ENCODE measurements around the gene DCAF5.

Gene DCAF5

GRCh38 chr14:69153152-69153872 is 393 bp upstream of the DCAF5 start:
- Histone ChIP-seq H3K36me3 (replicated peaks; ENCODE audit: low read depth, low read length) (peaks cover 9% of the 10 kb centered on the region), H3K27ac (ENCODE audit: low read length) (no peak overlapping the region), H2AFZ (ENCODE audit: low read depth, low read length) (peak overlapping the region; percentile 72), H4K20me1 (ENCODE audit: insufficient read depth, low read length) (peaks cover 14% of the 10 kb centered on the region), H3K4me2 (ENCODE audit: low read length) (peak overlapping the region; percentile 95), H3K4me1 (ENCODE audit: low read length) (peaks cover 13% of the 10 kb centered on the region), H3K9me3 (ENCODE audit: insufficient read depth, low read length) (no peaks in the 10 kb centered on the region), H3K79me2 (ENCODE audit: low read length) (peaks cover 39% of the 10 kb centered on the region), H3K27me3 (ENCODE audit: low read depth, low read length) (peaks cover 4% of the 10 kb centered on the region; the same call in 1 of the 2 replicates), H3K4me3 (ENCODE audit: low read length) (peak overlapping the region; percentile 96), H3K9ac (ENCODE audit: low read length) (peak overlapping the region; percentile 95)
- TF ChIP-seq CTCF (IDR thresholded peaks at IDR 0.05; ENCODE audit: low read depth, low read length) (no peak), EZH2phosphoT487 (IDR thresholded peaks at IDR 0.05; ENCODE audit: low read depth) (no peak)

GRCh38 chr14:69152181-69152901 is 578 bp downstream of the DCAF5 start:
- H3K36me3 ChIP-seq (replicated peaks; ENCODE audit: low read depth, low read length), result peaks cover 9% of the 10 kb centered on the region
- H2AFZ ChIP-seq (ENCODE audit: low read depth, low read length), result 0 out of 2 replicates have a peak overlapping the region, but pooled peaks have one; percentile 38
- peak overlapping the region; percentile 96 for H3K4me3 ChIP-seq (ENCODE audit: low read length)
- H3K4me2 ChIP-seq (ENCODE audit: low read length), result peak overlapping the region; percentile 65
- TF ChIP-seq CTCF (IDR thresholded peaks at IDR 0.05; ENCODE audit: low read depth, low read length), result no peak
- TF ChIP-seq EZH2phosphoT487 (IDR thresholded peaks at IDR 0.05; ENCODE audit: low read depth), result no peak
- peak overlapping the region; percentile 95 for H3K9ac ChIP-seq (ENCODE audit: low read length)
- peak overlapping the region; percentile 74 for H3K27ac ChIP-seq (ENCODE audit: low read length)
- peaks cover 47% of the 10 kb centered on the region for H3K79me2 ChIP-seq (ENCODE audit: low read length)
- peaks cover 4% of the 10 kb centered on the region; the same call in 1 of the 2 replicates for H3K27me3 ChIP-seq (ENCODE audit: low read depth, low read length)
- peaks cover 13% of the 10 kb centered on the region for H3K4me1 ChIP-seq (ENCODE audit: low read length)
- peaks cover 23% of the 10 kb centered on the region for H4K20me1 ChIP-seq (ENCODE audit: insufficient read depth, low read length)
- H3K9me3 ChIP-seq (ENCODE audit: insufficient read depth, low read length), result no peaks in the 10 kb centered on the region

- Histone ChIP-seq H3K36me3 (replicated peaks; ENCODE audit: low read depth, low read length) (peaks cover 9% of the 10 kb centered on the region), H4K20me1 (ENCODE audit: insufficient read depth, low read length) (peaks cover 30% of the 10 kb centered on the region), H3K27me3 (ENCODE audit: low read depth, low read length) (peaks cover 4% of the 10 kb centered on the region; the same call in 1 of the 2 replicates), H3K4me2 (ENCODE audit: low read length) (peak overlapping the region; percentile 65), H2AFZ (ENCODE audit: low read depth, low read length) (peak overlapping the region; percentile 86), H3K4me3 (ENCODE audit: low read length) (peak overlapping the region; percentile 96), H3K79me2 (ENCODE audit: low read length) (peaks cover 54% of the 10 kb centered on the region), H3K4me1 (ENCODE audit: low read length) (peaks cover 13% of the 10 kb centered on the region), H3K27ac (ENCODE audit: low read length) (peak overlapping the region; percentile 74), H3K9ac (ENCODE audit: low read length) (peak overlapping the region; percentile 95), H3K9me3 (ENCODE audit: insufficient read depth, low read length) (no peaks in the 10 kb centered on the region)
- TF ChIP-seq CTCF (IDR thresholded peaks at IDR 0.05; ENCODE audit: low read depth, low read length) (peak; percentile 48), EZH2phosphoT487 (IDR thresholded peaks at IDR 0.05; ENCODE audit: low read depth) (no peak)
Measured at GRCh38 chr14:69151458-69152180, 1.3 kb downstream of the DCAF5 start.
